ENCODE data around the gene KDM2B.
"Not testable (repeated sequence)": the region's sequence is repeated elsewhere in the genome, so short reads cannot be mapped to it uniquely, and the experiment has no call there.

The KDM2B gene

GRCh38 chr12:121590476-121591143, 9.8 kb upstream of the KDM2B start:
- no peak for DNase-seq

- not testable (repeated sequence) for DNase-seq
Observed at GRCh38 chr12:121584885-121585284, 4.1 kb upstream of the KDM2B start.

- not testable (repeated sequence) for DNase-seq
Observed at GRCh38 chr12:121583334-121583661, 2.5 kb upstream of the KDM2B start.

- DNase-seq, result peak in 2 of 58 donors; percentile 3 to 29
Observed at GRCh38 chr12:121582583-121583333, 1.9 kb upstream of the KDM2B start.

- DNase-seq, result peak in 26 of 58 donors; percentile 3 to 77 (median 24)
Observed at GRCh38 chr12:121581686-121582429, 1.0 kb upstream of the KDM2B start.

GRCh38 chr12:121579981-121580868, 598 bp downstream of the KDM2B start:
- peak in 56 of 58 donors; percentile 22 to 92 (median 68) for DNase-seq

GRCh38 chr12:121579190-121579791, 1.5 kb downstream of the KDM2B start:
- DNase-seq, result peak in 36 of 58 donors; percentile 11 to 60 (median 34)

GRCh38 chr12:121578230-121579189, 2.3 kb downstream of the KDM2B start:
- DNase-seq, result peak in 28 of 58 donors; percentile 2 to 50 (median 32)

- no peak for DNase-seq
Observed at GRCh38 chr12:121577443-121578180, 3.2 kb downstream of the KDM2B start.

GRCh38 chr12:121576851-121577391, 3.9 kb downstream of the KDM2B start:
- peak in 2 of 58 donors; percentile 8 to 13 for DNase-seq

GRCh38 chr12:121575952-121576625, 4.7 kb downstream of the KDM2B start:
- DNase-seq, result no peak

GRCh38 chr12:121575051-121575450, 5.8 kb downstream of the KDM2B start:
- no peak for DNase-seq

- no peak for DNase-seq
Observed at GRCh38 chr12:121574025-121574424, 6.8 kb downstream of the KDM2B start.

GRCh38 chr12:121571920-121572319, 8.9 kb downstream of the KDM2B start:
- DNase-seq, result no peak

- DNase-seq, result no peak
Observed at GRCh38 chr12:121570467-121571283, 10.1 kb downstream of the KDM2B start.

- DNase-seq, result no peak
Observed at GRCh38 chr12:121568971-121569751, 11.7 kb downstream of the KDM2B start.

Data from anterior cingulate cortex (tissue), 58 donors.